Measurements from ENCODE around the gene POLE4. TPM values are rescaled to one million over a fixed set of nuclear protein-coding genes. Genes with fewer than 3 reads are reported as not detected.
A peak's percentile ranks its signal among the peaks of the same experiment; 100 is the strongest.

The POLE4 gene
- total and polyA plus RNA-seq, 9 of the 15 experiments (the other 6 are each of a cell fraction or from before 2014, with no cell fraction given), result 25.7 to 73.7 (median 57.3) TPM

- peak; percentile 81 for TF ChIP-seq ZNF175 (CRISPR knock-in tag; IDR thresholded peaks at IDR 0.05; ENCODE audit: low read depth)
- TF ChIP-seq MTA3 (IDR thresholded peaks at IDR 0.05; ENCODE audit: borderline replicate concordance), result peak; percentile 92
- TF ChIP-seq ZNF589 (CRISPR knock-in tag; IDR thresholded peaks at IDR 0.05; ENCODE audit: low read depth), result peak; percentile 83
- no peak for TF ChIP-seq ARID1B (IDR thresholded peaks at IDR 0.05)
- TF ChIP-seq KAT2B (IDR thresholded peaks at IDR 0.05; ENCODE audit: low read depth, low read length), result no peak
- peak; percentile 15 for TF ChIP-seq NUFIP1 (IDR thresholded peaks at IDR 0.05; ENCODE audit: partially characterized antibody)
- no peak for TF ChIP-seq PYGO2 (tag; IDR thresholded peaks at IDR 0.05)
- TF ChIP-seq RFX5 (IDR thresholded peaks at IDR 0.05; ENCODE audit: low read depth, low read length), result no peak
- TF ChIP-seq RFX1 (IDR thresholded peaks at IDR 0.05), result no peak
- TF ChIP-seq EGR1 (conservative IDR thresholded peaks at IDR 0.05), result peak; percentile 94
- no peak for TF ChIP-seq ZNF184 (CRISPR knock-in tag; IDR thresholded peaks at IDR 0.05)
- no peak for TF ChIP-seq ZNF707 (CRISPR knock-in tag; conservative IDR thresholded peaks at IDR 0.05)
- TF ChIP-seq FOXJ3 (CRISPR knock-in tag; IDR thresholded peaks at IDR 0.05), result no peak
- no peak for TF ChIP-seq PBX2 (CRISPR knock-in tag; IDR thresholded peaks at IDR 0.05; ENCODE audit: low read depth)
- no peak for TF ChIP-seq PBX2 (tag; conservative IDR thresholded peaks at IDR 0.05; ENCODE audit: low read depth)
- peak; percentile 15 for TF ChIP-seq RBM39 (optimal IDR thresholded peaks at IDR 0.05; ENCODE audit: low read depth, low read length)
- no peak for TF ChIP-seq PRDM10 (IDR thresholded peaks at IDR 0.05; ENCODE audit: partially characterized antibody)
- TF ChIP-seq MTF1 (CRISPR knock-in tag; IDR thresholded peaks at IDR 0.05; ENCODE audit: borderline replicate concordance), result no peak
- TF ChIP-seq PTTG1 (tag; IDR thresholded peaks at IDR 0.05; ENCODE audit: low read depth), result no peak
- TF ChIP-seq NFRKB (IDR thresholded peaks at IDR 0.05; ENCODE audit: low read depth), result peak; percentile 74; the same call in 1 of the 2 replicates
- no peak for TF ChIP-seq TCF7 (IDR thresholded peaks at IDR 0.05; ENCODE audit: borderline replicate concordance)
- TF ChIP-seq ESRRA (IDR thresholded peaks at IDR 0.05; ENCODE audit: borderline replicate concordance, low read depth), result peak; percentile 56; the same call in 1 of the 2 replicates
- TF ChIP-seq RAD21 (CRISPR knock-in tag; conservative IDR thresholded peaks at IDR 0.05 in 1 of 2, IDR thresholded peaks at IDR 0.05 in 1 of 2), result no peak
These were observed at the start of gene POLE4 (continued) for GRCh38 chr2:74958274-74959105.

Data from K562 (cell line).